CD4-positive, CD25-positive, alpha-beta regulatory T cell (primary cell): ENCODE results near the gene SYS1. TPM values are rescaled to one million over a fixed set of nuclear protein-coding genes. Genes with fewer than 3 reads are reported as not detected.

ENCODE experiments used
- ATAC-seq, 2 donors: fragments of 150-1000 bp; cut with Tn5 transposase; one replicate each; pipeline ENCODE4 v1.10.0; 2021; ENCODE audit warnings: low read depth in 2 of 2, moderate number of reproducible peaks in 2 of 2, moderate library complexity in 1 of 2
- DNase-seq, 3 donors: peaks; one replicate each; pipeline versions ENCODE4 v3.0.0 to v3.0.0-alpha.2; 2012 to 2022; ENCODE audit warnings: mixed read lengths in 1 of 3
- H3K27ac ChIP-seq: one replicate; pipeline ENCODE4 v1.7.0; 2013; ENCODE audit warnings: mild to moderate bottlenecking, low read length; ENCODE audit not compliant: insufficient read depth, poor library complexity, severe bottlenecking
- H3K27me3 ChIP-seq: one replicate; pipeline ENCODE4 v1.7.0; 2013; ENCODE audit warnings: low read length; ENCODE audit not compliant: control insufficient read depth, insufficient read depth
- H3K36me3 ChIP-seq: one replicate; pipeline ENCODE4 v1.7.0; 2013; ENCODE audit warnings: mild to moderate bottlenecking, low read length, moderate library complexity; ENCODE audit not compliant: control insufficient read depth, insufficient read depth
- H3K4me1 ChIP-seq: 2 replicates; pipeline ENCODE4 v1.7.0; 2013; ENCODE audit warnings: mild to moderate bottlenecking, low read length; ENCODE audit not compliant: insufficient read depth, control insufficient read depth, poor library complexity, severe bottlenecking
- H3K4me3 ChIP-seq: one replicate; pipeline ENCODE4 v1.7.0; 2013; ENCODE audit warnings: low read depth, mild to moderate bottlenecking, low read length, moderate library complexity
- H3K9me3 ChIP-seq, 2 experiments: 1 replicate in 1 of 2; 2 replicates in 1 of 2; pipeline ENCODE4 v1.7.0; 2013; ENCODE audit warnings: low read length in 2 of 2, mild to moderate bottlenecking in 1 of 2, moderate library complexity in 1 of 2; ENCODE audit not compliant: control insufficient read depth in 2 of 2
- H3K27ac Mint-ChIP-seq, 3 donors: one replicate each; pipeline ENCODE4 v1.8.0; 2020 to 2022; ENCODE audit warnings: mild to moderate bottlenecking in 3 of 3, mixed read lengths in 3 of 3, moderate library complexity in 2 of 3
- H3K27me3 Mint-ChIP-seq: one replicate; pipeline ENCODE4 v1.8.0; 2022; ENCODE audit warnings: mild to moderate bottlenecking, mixed read lengths
- H3K36me3 Mint-ChIP-seq: one replicate; pipeline ENCODE4 v1.8.0; 2020; ENCODE audit warnings: mixed read lengths
- H3K4me1 Mint-ChIP-seq, 4 donors: one replicate each; pipeline ENCODE4 v1.8.0; 2020 to 2022; ENCODE audit warnings: mixed read lengths in 4 of 4, mild to moderate bottlenecking in 1 of 4
- H3K4me3 Mint-ChIP-seq, 4 donors: one replicate each; pipeline ENCODE4 v1.8.0; 2020 to 2022; ENCODE audit warnings: mild to moderate bottlenecking in 4 of 4, mixed read lengths in 4 of 4, moderate library complexity in 3 of 4
- H3K9me3 Mint-ChIP-seq, 7 donors: one replicate each; pipeline ENCODE4 v1.8.0; 2020 to 2022; ENCODE audit warnings: mixed read lengths in 7 of 7, mild to moderate bottlenecking in 3 of 7, moderate library complexity in 2 of 7
- polyA plus RNA-seq, 4 donors: library from polyadenylated mRNA; unstranded; fragments of 300-500 nt; fragmentation: Illumina TruSeq; gene quantifications; one replicate each; pipeline ENCODE4 v1.2.3, GENCODE V29; 2021
- total RNA-seq: library from RNA; stranded (reverse); gene quantifications from one replicate; pipeline ENCODE4 v1.2.3, GENCODE V29; 2022

Gene SYS1
- 94.2 TPM for total RNA-seq
- polyA plus RNA-seq = 10 to 100 TPM; 38.4 to 54.3 (median 42.0) TPM

GRCh38 chr20:45362804-45363610 lies at the start of gene SYS1:
SYS1 (plus strand) TSS chr20:45363156; CDS start chr20:45363532, 376 bp downstream.
- Histone ChIP-seq H3K4me3 (peak within 1 kb of the TSS; percentile 92), H3K27me3 (no peaks in the 10 kb centered on the region), H3K27ac (peak within 1 kb of the TSS; percentile 98), H3K4me1 (peaks cover 37% of the 10 kb centered on the region), H3K36me3 (peaks cover 26% of the 10 kb centered on the region), H3K9me3 (no peaks in the 10 kb centered on the region)
- no peaks in the 10 kb centered on the region for H3K27me3 Mint-ChIP-seq
- no peaks in the 10 kb centered on the region for H3K9me3 Mint-ChIP-seq
- H3K27ac Mint-ChIP-seq = peak within 1 kb of the TSS; percentile 97 to 99 (median 99)
- peak within 1 kb of the TSS; percentile 85 to 99 (median 97) for H3K4me3 Mint-ChIP-seq
- ATAC-seq (peak; percentile 85), DNase-seq (peak; percentile 98)
- H3K36me3 Mint-ChIP-seq = peaks cover 17% of the 10 kb centered on the region
- H3K4me1 Mint-ChIP-seq = peaks cover 12 to 47% (median 33%) of the 10 kb centered on the region in 4 donors

DNA sequence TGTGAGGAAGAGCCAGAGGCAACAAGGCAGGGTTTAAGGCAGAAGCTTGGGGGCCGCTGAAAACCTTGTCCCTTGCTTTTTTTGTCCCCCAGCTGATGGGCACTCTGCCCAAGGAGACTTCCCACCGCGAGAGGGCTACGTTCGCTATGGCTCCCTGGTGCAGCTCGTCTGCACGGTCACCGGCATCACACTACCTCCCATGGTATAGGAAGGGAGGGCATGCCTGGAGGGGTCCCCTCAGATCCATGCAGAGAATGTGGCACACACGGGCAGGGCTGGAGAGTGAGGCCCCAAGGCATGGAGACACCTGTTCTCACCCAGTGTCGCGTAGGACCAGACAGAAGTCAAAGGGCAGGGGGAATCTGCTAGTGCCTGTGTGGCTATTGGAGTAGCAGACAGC lies 49.0 kb upstream of the SYS1 start:
- Mint-ChIP-seq H3K9me3 (peaks cover 0 to 2% (median 0%) of the 10 kb centered on the region in 7 donors), H3K27me3 (peaks cover 45% of the 10 kb centered on the region), H3K4me3 (no peak overlapping the region), H3K36me3 (peaks cover 8% of the 10 kb centered on the region), H3K27ac (no peak overlapping the region), H3K4me1 (peaks cover 0 to 15% (median 4%) of the 10 kb centered on the region in 4 donors)
- no peak for DNase-seq
- Histone ChIP-seq H3K9me3 (no peaks in the 10 kb centered on the region), H3K27ac (no peak overlapping the region), H3K27me3 (peaks cover 4% of the 10 kb centered on the region), H3K4me1 (peaks cover 7% of the 10 kb centered on the region), H3K4me3 (no peak overlapping the region), H3K36me3 (no peaks in the 10 kb centered on the region)
- no peak for ATAC-seq

DNA sequence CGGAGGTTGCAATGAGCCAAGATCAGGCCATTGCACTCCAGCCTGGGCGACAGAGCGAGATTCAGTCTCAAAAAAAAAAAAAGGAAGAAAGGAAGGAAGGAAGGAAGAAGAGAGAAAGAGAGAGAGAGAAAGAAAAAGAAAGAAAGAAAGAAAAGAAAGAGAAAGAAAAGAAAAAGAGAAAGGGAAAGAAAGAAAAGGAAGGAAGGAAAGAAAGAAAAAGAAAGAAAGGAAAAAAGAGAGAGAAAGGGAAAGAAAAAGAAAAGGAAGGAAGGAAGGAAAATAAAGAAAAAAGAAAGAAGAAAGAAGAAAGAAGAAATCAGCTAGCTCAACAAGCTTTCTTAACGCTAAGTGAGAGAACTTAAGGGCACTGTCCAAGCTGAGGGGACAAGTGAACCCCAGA lies 47.3 kb upstream of the SYS1 start:
- H3K4me3 ChIP-seq = no peak overlapping the region
- Mint-ChIP-seq H3K36me3 (peaks cover 4% of the 10 kb centered on the region), H3K27me3 (peaks cover 33% of the 10 kb centered on the region), H3K4me3 (no peak overlapping the region), H3K9me3 (peaks cover 0 to 1% (median 0%) of the 10 kb centered on the region in 7 donors), H3K27ac (no peak overlapping the region), H3K4me1 (peaks cover 2 to 23% (median 11%) of the 10 kb centered on the region in 4 donors)
- no peak for DNase-seq
- peaks cover 4% of the 10 kb centered on the region for H3K27me3 ChIP-seq
- peaks cover 14% of the 10 kb centered on the region for H3K4me1 ChIP-seq
- H3K27ac ChIP-seq = no peak overlapping the region
- no peaks in the 10 kb centered on the region for H3K36me3 ChIP-seq
- no peaks in the 10 kb centered on the region for H3K9me3 ChIP-seq
- ATAC-seq = no peak

DNA sequence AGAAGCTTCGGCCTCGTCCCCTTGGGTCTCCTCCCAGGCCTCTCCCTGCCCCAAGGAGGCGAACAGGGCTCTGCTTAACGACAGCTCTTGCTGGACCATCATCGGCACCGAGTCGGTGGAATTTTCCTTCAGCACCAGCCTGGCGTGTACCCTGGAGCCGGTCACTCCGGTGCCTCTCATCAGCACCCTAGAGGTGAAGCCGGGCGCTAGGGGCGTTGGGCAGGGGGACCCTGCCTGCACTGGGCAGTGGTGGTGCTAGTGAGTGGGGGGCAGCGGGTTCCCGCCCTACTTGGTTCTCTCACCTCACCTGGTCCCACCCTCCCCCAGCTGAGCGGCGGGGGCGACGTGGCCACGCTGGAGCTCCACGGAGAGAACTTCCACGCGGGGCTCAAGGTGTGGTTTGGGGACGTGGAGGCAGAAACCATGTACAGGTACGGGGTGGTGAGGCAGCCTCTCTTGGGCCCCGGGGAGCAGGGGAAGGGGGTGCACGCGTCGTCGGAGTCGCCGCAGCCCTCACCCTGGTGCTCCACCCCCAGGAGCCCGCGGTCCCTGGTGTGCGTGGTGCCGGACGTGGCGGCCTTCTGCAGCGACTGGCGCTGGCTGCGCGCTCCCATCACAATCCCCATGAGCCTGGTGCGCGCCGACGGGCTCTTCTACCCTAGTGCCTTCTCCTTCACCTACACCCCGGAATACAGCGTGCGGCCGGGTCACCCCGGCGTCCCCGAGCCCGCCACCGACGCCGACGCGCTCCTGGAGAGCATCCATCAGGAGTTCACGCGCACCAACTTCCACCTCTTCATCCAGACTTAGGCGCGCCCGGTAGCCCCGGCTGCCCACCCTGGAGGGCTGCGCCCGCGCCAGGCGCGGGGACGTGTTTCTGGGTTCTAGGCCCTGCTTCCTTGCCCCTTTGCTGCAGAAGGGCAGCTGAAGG lies 46.5 kb upstream of the SYS1 start:
- H3K27ac Mint-ChIP-seq = peak overlapping the region in 1 of 3 donors; percentile 70
- H3K4me1 Mint-ChIP-seq = peaks cover 8 to 25% (median 15%) of the 10 kb centered on the region in 4 donors
- H3K4me3 Mint-ChIP-seq = no peak overlapping the region
- DNase-seq = no peak
- no peaks in the 10 kb centered on the region for H3K9me3 ChIP-seq
- H3K36me3 ChIP-seq = no peaks in the 10 kb centered on the region
- no peaks in the 10 kb centered on the region for H3K9me3 Mint-ChIP-seq
- no peaks in the 10 kb centered on the region for H3K36me3 Mint-ChIP-seq
- H3K27ac ChIP-seq = no peak overlapping the region
- H3K4me1 ChIP-seq = peaks cover 21% of the 10 kb centered on the region
- no peak for ATAC-seq
- peaks cover 26% of the 10 kb centered on the region for H3K27me3 Mint-ChIP-seq
- H3K4me3 ChIP-seq = no peak overlapping the region
- peaks cover 4% of the 10 kb centered on the region for H3K27me3 ChIP-seq

DNA sequence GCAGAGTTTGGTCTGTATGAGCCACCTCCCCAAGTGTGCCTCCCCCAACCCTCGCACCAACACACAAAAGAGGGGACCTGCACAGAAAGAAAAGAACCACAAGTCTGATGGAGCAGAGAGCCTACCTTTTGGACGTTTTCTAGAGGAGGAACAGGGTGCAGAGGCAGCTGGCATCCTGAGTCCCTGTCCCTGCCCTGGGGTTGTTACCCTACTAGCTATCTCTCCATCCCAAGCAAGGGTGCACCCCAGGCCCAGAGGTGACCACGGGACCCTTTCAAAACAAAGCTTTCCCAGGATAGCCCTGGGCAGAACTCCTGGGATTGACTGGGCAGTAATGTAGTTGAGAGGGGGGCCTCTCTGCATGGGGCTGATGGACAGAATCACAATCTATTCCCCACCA lies 45.1 kb upstream of the SYS1 start:
- DNase-seq (no peak), ATAC-seq (no peak)
- H3K27ac ChIP-seq = no peak overlapping the region
- peaks cover 15% of the 10 kb centered on the region for H3K4me1 ChIP-seq
- no peaks in the 10 kb centered on the region for H3K9me3 Mint-ChIP-seq
- no peak overlapping the region for H3K27ac Mint-ChIP-seq
- no peaks in the 10 kb centered on the region for H3K36me3 Mint-ChIP-seq
- H3K27me3 ChIP-seq = peaks cover 4% of the 10 kb centered on the region
- no peaks in the 10 kb centered on the region for H3K36me3 ChIP-seq
- no peak overlapping the region for H3K4me3 Mint-ChIP-seq
- no peaks in the 10 kb centered on the region for H3K9me3 ChIP-seq
- peaks cover 8 to 27% (median 15%) of the 10 kb centered on the region in 4 donors for H3K4me1 Mint-ChIP-seq
- H3K4me3 ChIP-seq = no peak overlapping the region
- H3K27me3 Mint-ChIP-seq = peaks cover 25% of the 10 kb centered on the region

- ATAC-seq (no peak), DNase-seq (no peak)
- Mint-ChIP-seq H3K4me3 (no peak overlapping the region), H3K36me3 (no peaks in the 10 kb centered on the region), H3K4me1 (peaks cover 8 to 27% (median 15%) of the 10 kb centered on the region in 4 donors), H3K27me3 (peaks cover 23% of the 10 kb centered on the region), H3K9me3 (no peaks in the 10 kb centered on the region), H3K27ac (no peak overlapping the region)
- Histone ChIP-seq H3K27me3 (peaks cover 4% of the 10 kb centered on the region), H3K9me3 (no peaks in the 10 kb centered on the region), H3K36me3 (no peaks in the 10 kb centered on the region), H3K4me3 (no peak overlapping the region), H3K4me1 (peaks cover 15% of the 10 kb centered on the region), H3K27ac (no peak overlapping the region)
Observed at GRCh38 chr20:45318386-45318939, 44.5 kb upstream of the SYS1 start.

DNA sequence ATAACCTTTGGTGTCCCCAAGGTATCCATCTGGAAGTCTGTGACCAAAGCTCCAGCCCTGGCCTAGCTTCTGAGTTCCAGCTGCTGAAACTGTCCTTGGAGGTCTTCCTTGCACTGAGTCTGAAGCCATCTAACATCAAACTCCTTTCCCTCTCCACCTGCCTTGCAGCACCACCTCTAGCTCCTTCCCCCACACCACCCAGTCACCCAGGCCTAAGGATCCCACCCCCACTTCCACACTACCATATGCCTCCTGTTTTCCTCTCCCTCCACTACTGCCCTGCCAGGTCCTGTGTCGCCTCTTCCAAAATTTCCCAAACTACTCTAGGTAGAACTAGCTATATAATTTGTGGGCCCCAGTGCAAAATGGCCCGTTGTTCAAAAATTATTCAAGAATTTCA lies 44.0 kb upstream of the SYS1 start:
- H3K36me3 Mint-ChIP-seq = no peaks in the 10 kb centered on the region
- H3K9me3 Mint-ChIP-seq = no peaks in the 10 kb centered on the region
- peaks cover 8 to 27% (median 15%) of the 10 kb centered on the region in 4 donors for H3K4me1 Mint-ChIP-seq
- peak overlapping the region in 1 of 4 donors; percentile 17 for H3K4me3 Mint-ChIP-seq
- H3K27ac ChIP-seq = no peak overlapping the region
- H3K36me3 ChIP-seq = no peaks in the 10 kb centered on the region
- H3K27me3 ChIP-seq = peaks cover 4% of the 10 kb centered on the region
- ATAC-seq (no peak), DNase-seq (no peak)
- H3K9me3 ChIP-seq = no peaks in the 10 kb centered on the region
- peaks cover 15% of the 10 kb centered on the region for H3K4me1 ChIP-seq
- H3K27me3 Mint-ChIP-seq = peaks cover 21% of the 10 kb centered on the region
- no peak overlapping the region for H3K4me3 ChIP-seq
- H3K27ac Mint-ChIP-seq = peak overlapping the region in 1 of 3 donors; percentile 84
